Measurements from ENCODE around the gene ADGRB2.

GRCh38 chr1:31689379-31689778 lies 74.8 kb downstream of the ADGRB2 start:
- TF ChIP-seq EZH2 (IDR thresholded peaks at IDR 0.05; ENCODE audit: insufficient read depth, poor library complexity, severe bottlenecking) (no peak), EZH2phosphoT487 (IDR thresholded peaks at IDR 0.05; ENCODE audit: insufficient read depth, low read depth) (no peak)

Measured in GM23248 (cell line).